Measurements from ENCODE around the gene RCCD1. TPM values are rescaled to one million over a fixed set of nuclear protein-coding genes. Genes with fewer than 3 reads are reported as not detected.

Gene RCCD1
- total and polyA plus RNA-seq, 4 donors, result 3.6 to 13.3 (median 4.3) TPM

GRCh38 chr15:90907051-90907660 is 47.5 kb upstream of the RCCD1 start:
- Histone ChIP-seq H3K27me3 (ENCODE audit: control insufficient read depth in 4 of 4, insufficient read depth in 4 of 4, low read length in 3 of 4) (no peaks in the 10 kb centered on the region), H3K36me3 (ENCODE audit: control insufficient read depth in 4 of 4, insufficient read depth in 3 of 4, low read depth in 1 of 4, low read length in 3 of 4) (peaks cover 44 to 66% (median 60%) of the 10 kb centered on the region in 4 donors), H3K4me3 (ENCODE audit: low read depth in 1 of 3, low read length in 3 of 3) (no peak overlapping the region), H3K9ac (ENCODE audit: low read depth in 1 of 2, low read length in 2 of 2) (no peak overlapping the region), H3K27ac (ENCODE audit: low read depth in 1 of 2, low read length in 2 of 2) (no peak overlapping the region), H3K4me1 (ENCODE audit: control insufficient read depth in 4 of 4, insufficient read depth in 4 of 4, low read length in 3 of 4) (peaks cover 0 to 11% (median 5%) of the 10 kb centered on the region in 4 donors), H3K9me3 (ENCODE audit: control insufficient read depth in 4 of 4, low read length in 3 of 4) (no peaks in the 10 kb centered on the region)
- 94% methylated on average over 15 of the region's 15 CpGs for WGBS
- TF ChIP-seq ATF3 (IDR thresholded peaks at IDR 0.05) (no peak), YY1 (IDR thresholded peaks at IDR 0.05) (no peak), TAF1 (conservative IDR thresholded peaks at IDR 0.05) (no peak), SP1 (IDR thresholded peaks at IDR 0.05) (no peak), FOXA1 (IDR thresholded peaks at IDR 0.05) (no peak), CTCF (IDR thresholded peaks at IDR 0.05; ENCODE audit: low read depth, low read length, missing input control) (no peak), RXRA (IDR thresholded peaks at IDR 0.05) (no peak), HNF4A (conservative IDR thresholded peaks at IDR 0.05) (no peak), EGR1 (IDR thresholded peaks at IDR 0.05; ENCODE audit: low read depth in 2 of 2) (no peak), GABPA (IDR thresholded peaks at IDR 0.05 in 1 of 2, conservative IDR thresholded peaks at IDR 0.05 in 1 of 2) (no peak), NR2F2 (IDR thresholded peaks at IDR 0.05) (no peak), RAD21 (IDR thresholded peaks at IDR 0.05) (no peak), HNF4G (IDR thresholded peaks at IDR 0.05) (no peak), JUND (IDR thresholded peaks at IDR 0.05) (no peak), FOXA2 (IDR thresholded peaks at IDR 0.05) (no peak)
- TF ChIP-seq, protein P1, sequence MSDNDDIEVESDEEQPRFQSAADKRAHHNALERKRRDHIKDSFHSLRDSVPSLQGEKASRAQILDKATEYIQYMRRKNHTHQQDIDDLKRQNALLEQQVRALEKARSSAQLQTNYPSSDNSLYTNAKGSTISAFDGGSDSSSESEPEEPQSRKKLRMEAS (IDR thresholded peaks at IDR 0.05), result no peak
- TF ChIP-seq, protein P2, sequence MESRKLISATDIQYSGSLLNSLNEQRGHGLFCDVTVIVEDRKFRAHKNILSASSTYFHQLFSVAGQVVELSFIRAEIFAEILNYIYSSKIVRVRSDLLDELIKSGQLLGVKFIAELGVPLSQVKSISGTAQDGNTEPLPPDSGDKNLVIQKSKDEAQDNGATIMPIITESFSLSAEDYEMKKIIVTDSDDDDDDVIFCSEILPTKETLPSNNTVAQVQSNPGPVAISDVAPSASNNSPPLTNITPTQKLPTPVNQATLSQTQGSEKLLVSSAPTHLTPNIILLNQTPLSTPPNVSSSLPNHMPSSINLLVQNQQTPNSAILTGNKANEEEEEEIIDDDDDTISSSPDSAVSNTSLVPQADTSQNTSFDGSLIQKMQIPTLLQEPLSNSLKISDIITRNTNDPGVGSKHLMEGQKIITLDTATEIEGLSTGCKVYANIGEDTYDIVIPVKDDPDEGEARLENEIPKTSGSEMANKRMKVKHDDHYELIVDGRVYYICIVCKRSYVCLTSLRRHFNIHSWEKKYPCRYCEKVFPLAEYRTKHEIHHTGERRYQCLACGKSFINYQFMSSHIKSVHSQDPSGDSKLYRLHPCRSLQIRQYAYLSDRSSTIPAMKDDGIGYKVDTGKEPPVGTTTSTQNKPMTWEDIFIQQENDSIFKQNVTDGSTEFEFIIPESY (IDR thresholded peaks at IDR 0.05), result no peak
- TF ChIP-seq, protein P3, sequence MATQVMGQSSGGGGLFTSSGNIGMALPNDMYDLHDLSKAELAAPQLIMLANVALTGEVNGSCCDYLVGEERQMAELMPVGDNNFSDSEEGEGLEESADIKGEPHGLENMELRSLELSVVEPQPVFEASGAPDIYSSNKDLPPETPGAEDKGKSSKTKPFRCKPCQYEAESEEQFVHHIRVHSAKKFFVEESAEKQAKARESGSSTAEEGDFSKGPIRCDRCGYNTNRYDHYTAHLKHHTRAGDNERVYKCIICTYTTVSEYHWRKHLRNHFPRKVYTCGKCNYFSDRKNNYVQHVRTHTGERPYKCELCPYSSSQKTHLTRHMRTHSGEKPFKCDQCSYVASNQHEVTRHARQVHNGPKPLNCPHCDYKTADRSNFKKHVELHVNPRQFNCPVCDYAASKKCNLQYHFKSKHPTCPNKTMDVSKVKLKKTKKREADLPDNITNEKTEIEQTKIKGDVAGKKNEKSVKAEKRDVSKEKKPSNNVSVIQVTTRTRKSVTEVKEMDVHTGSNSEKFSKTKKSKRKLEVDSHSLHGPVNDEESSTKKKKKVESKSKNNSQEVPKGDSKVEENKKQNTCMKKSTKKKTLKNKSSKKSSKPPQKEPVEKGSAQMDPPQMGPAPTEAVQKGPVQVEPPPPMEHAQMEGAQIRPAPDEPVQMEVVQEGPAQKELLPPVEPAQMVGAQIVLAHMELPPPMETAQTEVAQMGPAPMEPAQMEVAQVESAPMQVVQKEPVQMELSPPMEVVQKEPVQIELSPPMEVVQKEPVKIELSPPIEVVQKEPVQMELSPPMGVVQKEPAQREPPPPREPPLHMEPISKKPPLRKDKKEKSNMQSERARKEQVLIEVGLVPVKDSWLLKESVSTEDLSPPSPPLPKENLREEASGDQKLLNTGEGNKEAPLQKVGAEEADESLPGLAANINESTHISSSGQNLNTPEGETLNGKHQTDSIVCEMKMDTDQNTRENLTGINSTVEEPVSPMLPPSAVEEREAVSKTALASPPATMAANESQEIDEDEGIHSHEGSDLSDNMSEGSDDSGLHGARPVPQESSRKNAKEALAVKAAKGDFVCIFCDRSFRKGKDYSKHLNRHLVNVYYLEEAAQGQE (IDR thresholded peaks at IDR 0.05), result no peak
- no peak for DNase-seq (ENCODE audit: low spot score)
